H1 (cell line): ENCODE results near the gene CDYL.

Source experiments
- CTCF ChIP-seq, 3 experiments: IDR thresholded peaks; 1 replicate in 2 of 3; 2 replicates in 1 of 3; pipeline versions ENCODE4 v1.5.1 to v1.6.1; 2011; ENCODE audit warnings: low read length in 3 of 3, mild to moderate bottlenecking in 3 of 3, inconsistent platforms in 2 of 3, low read depth in 1 of 3, moderate library complexity in 1 of 3; ENCODE audit not compliant: insufficient read depth in 1 of 3; ENCODE audit errors: control extremely low read depth in 1 of 3
- KDM5A ChIP-seq: fragments of 200-600 bp; IDR thresholded peaks from 2 replicates; pipeline ENCODE4 v1.7.1; 2012; ENCODE audit warnings: mild to moderate bottlenecking, low read length, inconsistent platforms, mixed read lengths
- POLR2AphosphoS5 ChIP-seq: IDR thresholded peaks from 2 replicates; pipeline ENCODE4 v1.6.1; 2011; ENCODE audit warnings: low read depth, low read length
- SUZ12 ChIP-seq: fragments of 200-600 bp; sonication (generic); IDR thresholded peaks from 2 replicates; pipeline ENCODE4 v1.6.1; 2012; ENCODE audit warnings: mild to moderate bottlenecking, inconsistent platforms, low read length, moderate library complexity, mixed read lengths
- TEAD4 ChIP-seq: IDR thresholded peaks from 2 replicates; pipeline ENCODE4 v1.6.1; 2012; ENCODE audit warnings: low read depth, low read length, inconsistent platforms, mixed read lengths

GRCh38 chr6:4965562-4966389, 189.6 kb downstream of the CDYL start:
- TF ChIP-seq TEAD4: no peak
- no peak for TF ChIP-seq KDM5A
- TF ChIP-seq CTCF (IDR thresholded peaks at IDR 0.05; ENCODE audit: control extremely low read depth in 1 of 3, insufficient read depth in 1 of 3, low read depth in 1 of 3, low read length in 3 of 3): no peak
- TF ChIP-seq POLR2AphosphoS5: no peak
- no peak for TF ChIP-seq SUZ12
